SK-N-MC (cell line): Measurements from ENCODE around the gene PLRG1.

ENCODE experiments used
- DNase-seq: peaks from one replicate; pipeline ENCODE4 v3.0.0-alpha.2; 2011; ENCODE audit warnings: low read depth, low spot score
- H3K27ac ChIP-seq: fragments of 200-600 bp; sonication (generic); 2 replicates; pipeline ENCODE4 v1.5.1; 2016; ENCODE audit warnings: mixed run types
- H3K36me3 ChIP-seq: fragments of 200-600 bp; sonication (generic); 2 replicates; pipeline ENCODE4 v1.6.1; 2017; ENCODE audit warnings: antibody characterized with exemption, low read length, mixed read lengths; ENCODE audit not compliant: insufficient read depth
- H3K4me3 ChIP-seq: fragments of 200-600 bp; sonication (generic); 2 replicates; pipeline ENCODE4 v1.5.1; 2016
- H3K9ac ChIP-seq: fragments of 200-600 bp; sonication (generic); 2 replicates; pipeline ENCODE4 v1.8.0; 2017; ENCODE audit warnings: mixed run types, mixed read lengths; ENCODE audit not compliant: insufficient read length
- H3K9me3 ChIP-seq: fragments of 200-600 bp; sonication (generic); 2 replicates; pipeline ENCODE4 v1.6.1; 2017; ENCODE audit warnings: low read depth, mild to moderate bottlenecking, antibody characterized with exemption, low read length, moderate library complexity, mixed read lengths
- EZH2 ChIP-seq: fragments of 200-600 bp; sonication (generic); IDR thresholded peaks from one replicate; pipeline ENCODE4 v1.6.1; 2017; ENCODE audit warnings: antibody characterized with exemption
- FOXP2 ChIP-seq: optimal IDR thresholded peaks from 2 replicates; pipeline ENCODE3; 2011; ENCODE audit warnings: mild to moderate bottlenecking, moderate library complexity; ENCODE audit not compliant: insufficient read depth; ENCODE audit errors: extremely low read length, control extremely low read depth
- POLR2AphosphoS5 ChIP-seq: IDR thresholded peaks from 2 replicates; pipeline ENCODE4 v1.6.1; 2012; ENCODE audit warnings: mild to moderate bottlenecking, low read depth, low read length, borderline replicate concordance

The PLRG1 gene

DNA sequence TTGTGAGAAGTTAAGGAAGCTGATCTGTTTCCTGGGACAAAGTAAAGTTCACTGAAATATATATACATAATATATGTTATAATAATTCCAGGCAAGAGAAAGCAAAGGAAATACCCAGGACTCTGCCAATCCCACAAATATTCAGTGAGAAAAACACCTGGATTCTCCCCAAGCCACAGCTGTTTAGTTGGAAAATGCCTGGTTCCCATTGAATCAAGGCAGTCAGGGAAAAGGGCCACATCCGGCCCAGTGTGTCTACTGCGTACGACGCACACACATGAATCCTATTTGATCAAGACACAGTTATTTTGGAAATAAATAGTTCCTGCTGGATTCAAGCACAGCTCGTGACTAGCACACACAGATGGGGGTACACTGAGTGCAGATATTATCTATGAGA, 52.3 kb downstream of the PLRG1 start:
- H3K9ac ChIP-seq = no peak overlapping the region
- no peak overlapping the region for H3K4me3 ChIP-seq
- H3K27ac ChIP-seq = no peak overlapping the region
- no peaks in the 10 kb centered on the region for H3K9me3 ChIP-seq
- no peaks in the 10 kb centered on the region for H3K36me3 ChIP-seq
- no peak for TF ChIP-seq POLR2AphosphoS5
- TF ChIP-seq EZH2 = no peak
- TF ChIP-seq FOXP2 = no peak
- no peak for DNase-seq

DNA sequence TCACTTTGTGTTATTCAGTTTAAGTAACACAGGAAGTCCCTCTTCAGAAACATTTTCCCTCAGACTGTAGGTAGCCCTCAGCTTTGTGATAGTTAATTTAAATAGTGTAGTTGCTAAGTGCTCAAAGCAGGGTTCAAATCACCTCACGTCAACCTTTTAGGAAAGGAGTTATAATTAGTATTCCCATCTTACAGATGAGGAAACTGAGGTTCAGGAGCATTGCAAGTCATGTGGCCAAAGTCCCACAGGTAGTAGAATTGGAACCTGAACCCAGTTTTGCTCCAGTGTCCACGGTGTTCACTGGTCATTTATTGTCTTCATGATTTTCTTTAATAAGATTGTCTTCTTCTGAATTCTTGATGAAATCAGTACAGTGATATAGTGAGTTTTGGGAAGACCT, 54.3 kb downstream of the PLRG1 start:
- no peak for DNase-seq
- Histone ChIP-seq H3K4me3 (no peak overlapping the region), H3K27ac (no peak overlapping the region), H3K36me3 (no peaks in the 10 kb centered on the region), H3K9ac (no peak overlapping the region), H3K9me3 (no peaks in the 10 kb centered on the region)
- TF ChIP-seq POLR2AphosphoS5 (no peak), FOXP2 (no peak), EZH2 (no peak)

- no peak overlapping the region for H3K27ac ChIP-seq
- H3K9me3 ChIP-seq = no peaks in the 10 kb centered on the region
- TF ChIP-seq POLR2AphosphoS5 = no peak
- TF ChIP-seq EZH2 = no peak
- TF ChIP-seq FOXP2 = no peak
- H3K4me3 ChIP-seq = peak overlapping the region; percentile 84
- no peak for DNase-seq
- no peak overlapping the region for H3K9ac ChIP-seq
- H3K36me3 ChIP-seq = no peaks in the 10 kb centered on the region
Observed at GRCh38 chr4:154492288-154492687, 57.9 kb downstream of the PLRG1 start.

DNA sequence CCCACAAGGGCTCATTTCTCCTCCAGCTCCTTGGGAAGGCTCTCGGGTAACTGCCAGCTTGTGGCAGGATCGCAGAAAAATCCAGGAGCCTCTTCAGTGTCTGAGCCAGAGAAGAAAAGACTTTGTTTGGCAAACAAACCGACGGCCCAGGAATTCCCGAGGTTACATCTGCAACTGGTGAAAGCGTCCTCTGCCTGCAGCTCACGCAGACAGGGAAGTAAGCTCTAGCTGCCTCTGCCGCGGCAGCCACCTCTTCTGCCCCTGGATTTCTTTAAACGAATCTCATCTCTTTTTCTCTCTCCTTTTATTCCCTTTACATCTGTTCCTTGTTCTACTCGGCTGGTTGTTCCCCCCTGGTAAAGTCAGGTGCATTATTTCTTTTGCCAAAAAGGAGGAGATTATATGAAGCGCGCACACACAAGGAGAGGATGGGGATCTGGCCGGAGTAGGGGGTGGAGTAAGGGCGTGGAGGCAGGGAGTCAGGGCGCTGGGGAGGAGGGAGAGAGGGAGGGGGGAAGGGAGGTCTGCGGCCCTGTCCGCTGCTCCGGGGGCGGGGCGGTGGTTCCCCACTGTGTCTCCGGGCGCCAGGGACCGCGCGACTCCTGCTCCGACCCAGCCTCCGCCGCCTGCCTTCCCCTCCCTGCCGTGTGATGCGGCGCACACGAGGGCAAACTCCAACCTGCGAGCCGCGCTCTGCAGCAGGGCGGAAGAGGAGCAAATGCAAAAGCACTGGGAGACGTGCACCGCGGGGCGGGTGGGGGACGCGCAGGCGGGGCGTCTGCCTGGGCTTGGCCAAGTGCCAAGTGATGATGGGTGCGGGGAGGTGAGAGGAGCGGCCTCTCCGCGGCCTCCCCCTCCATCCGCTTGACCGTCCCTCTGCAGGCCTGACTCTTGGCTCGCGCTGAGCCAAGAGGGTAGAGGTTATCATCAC, 58.6 kb downstream of the PLRG1 start, which contains the start of gene DCHS2:
Gene DCHS2, minus strand, starts transcription at position 459 of the 931 bp plus-strand sequence. Its CDS starts 444 bp downstream, at position 15.
- TF ChIP-seq POLR2AphosphoS5 = no peak
- TF ChIP-seq EZH2 = no peak
- no peak for TF ChIP-seq FOXP2
- DNase-seq = no peak
- Histone ChIP-seq H3K27ac (no peak within 1 kb of the TSS), H3K4me3 (peak within 1 kb of the TSS; percentile 84), H3K36me3 (no peaks in the 10 kb centered on the region), H3K9me3 (no peaks in the 10 kb centered on the region), H3K9ac (no peak within 1 kb of the TSS)

DNA sequence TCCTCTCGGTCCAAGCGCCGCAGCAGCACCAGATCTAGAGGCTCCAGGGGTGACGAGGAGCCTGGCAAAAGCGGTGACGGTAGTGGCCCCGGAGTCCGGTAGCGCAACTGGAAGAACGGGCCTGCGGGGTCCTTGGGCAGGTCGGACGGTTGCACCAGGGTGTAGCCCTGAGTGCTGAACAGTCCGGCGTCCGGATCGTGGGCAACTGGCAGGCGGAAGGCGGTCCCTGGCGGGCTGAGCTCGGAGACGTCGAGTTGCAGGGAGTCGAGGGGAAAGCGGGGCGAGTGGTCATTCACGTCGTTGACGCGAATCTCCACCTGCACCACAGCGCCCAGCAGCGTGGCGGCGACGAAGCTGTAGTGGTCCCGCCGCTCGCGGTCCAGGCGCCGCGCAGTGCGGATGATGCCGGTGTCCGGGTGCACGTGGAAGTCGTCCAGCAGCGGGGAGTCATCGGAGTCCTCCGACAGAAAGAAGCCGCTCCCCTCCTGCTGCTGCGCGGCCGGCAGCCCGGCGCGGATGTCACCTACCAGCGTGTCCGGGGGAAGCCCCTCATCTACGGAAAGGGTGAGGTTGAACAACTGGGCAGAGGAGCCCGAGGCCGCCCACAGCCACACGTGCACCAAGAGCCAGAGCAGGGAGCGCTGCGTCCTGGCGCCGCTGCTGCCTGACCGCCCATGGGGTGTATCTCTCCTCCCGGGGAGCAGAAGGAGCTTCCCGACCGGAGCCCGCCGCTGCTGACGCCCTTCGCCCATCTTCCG, 59.4 kb downstream of the PLRG1 start:
- DNase-seq = no peak
- TF ChIP-seq FOXP2 (no peak), EZH2 (no peak)
- no peak overlapping the region for H3K27ac ChIP-seq
- H3K4me3 ChIP-seq = peak overlapping the region; percentile 84
- no peaks in the 10 kb centered on the region for H3K9me3 ChIP-seq
- H3K9ac ChIP-seq = no peak overlapping the region
- no peaks in the 10 kb centered on the region for H3K36me3 ChIP-seq

DNA sequence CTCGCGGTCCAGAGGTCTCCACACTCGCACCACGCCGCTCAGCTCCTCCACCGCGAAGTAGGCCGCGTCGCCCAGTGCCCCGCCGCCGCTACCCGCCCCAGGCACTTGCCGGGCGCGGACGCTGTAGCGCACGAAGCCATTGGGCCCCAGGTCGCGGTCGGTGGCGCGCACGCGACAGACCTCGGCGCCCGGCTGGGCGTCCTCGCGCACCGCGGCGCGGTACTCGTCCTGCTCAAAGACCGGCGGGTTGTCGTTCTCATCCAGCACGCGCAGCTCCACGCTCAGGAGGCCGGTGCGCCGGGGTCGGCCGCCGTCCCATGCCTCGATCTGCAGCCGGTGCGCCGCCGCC, 60.0 kb downstream of the PLRG1 start:
- no peak for DNase-seq
- no peak for TF ChIP-seq FOXP2
- no peak for TF ChIP-seq EZH2
- no peak for TF ChIP-seq POLR2AphosphoS5
- H3K9me3 ChIP-seq = no peaks in the 10 kb centered on the region
- H3K27ac ChIP-seq = no peak overlapping the region
- no peak overlapping the region for H3K4me3 ChIP-seq
- H3K9ac ChIP-seq = no peak overlapping the region
- no peaks in the 10 kb centered on the region for H3K36me3 ChIP-seq

DNA sequence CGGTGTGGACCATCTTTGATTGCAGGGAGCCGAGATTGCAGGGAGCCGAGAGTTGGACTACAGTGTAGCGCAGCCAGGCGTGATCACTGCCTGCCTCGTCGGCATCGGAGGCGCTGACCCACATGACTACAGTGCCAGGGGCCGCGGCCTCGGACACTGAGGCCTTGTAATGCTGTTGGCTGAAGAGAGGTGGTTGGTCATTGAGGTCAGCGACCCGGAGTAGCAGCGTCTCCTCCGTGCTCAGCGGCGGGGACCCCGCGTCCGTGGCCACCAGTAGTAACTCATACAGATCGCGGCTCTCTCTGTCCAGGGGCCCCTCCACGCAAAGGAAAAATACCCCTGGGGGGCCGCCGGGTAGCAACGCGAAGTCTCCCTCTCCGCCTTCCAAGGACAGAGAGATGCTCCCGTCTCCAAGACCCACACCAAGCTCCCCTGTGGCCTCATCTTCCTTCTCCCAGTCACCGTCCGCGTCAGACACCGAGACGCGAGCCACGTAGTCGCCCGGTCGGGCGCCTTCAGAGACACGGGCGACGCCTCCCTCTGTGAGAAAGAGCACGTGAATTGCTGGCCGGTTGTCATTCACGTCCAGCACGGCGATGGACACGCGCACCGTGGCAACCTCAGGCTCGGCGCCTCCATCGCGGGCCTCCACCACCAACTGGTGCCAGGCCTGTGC, 60.5 kb downstream of the PLRG1 start:
- TF ChIP-seq FOXP2 (no peak), EZH2 (no peak), POLR2AphosphoS5 (no peak)
- Histone ChIP-seq H3K36me3 (no peaks in the 10 kb centered on the region), H3K4me3 (no peak overlapping the region), H3K9ac (no peak overlapping the region), H3K9me3 (no peaks in the 10 kb centered on the region), H3K27ac (no peak overlapping the region)
- DNase-seq = no peak

DNA sequence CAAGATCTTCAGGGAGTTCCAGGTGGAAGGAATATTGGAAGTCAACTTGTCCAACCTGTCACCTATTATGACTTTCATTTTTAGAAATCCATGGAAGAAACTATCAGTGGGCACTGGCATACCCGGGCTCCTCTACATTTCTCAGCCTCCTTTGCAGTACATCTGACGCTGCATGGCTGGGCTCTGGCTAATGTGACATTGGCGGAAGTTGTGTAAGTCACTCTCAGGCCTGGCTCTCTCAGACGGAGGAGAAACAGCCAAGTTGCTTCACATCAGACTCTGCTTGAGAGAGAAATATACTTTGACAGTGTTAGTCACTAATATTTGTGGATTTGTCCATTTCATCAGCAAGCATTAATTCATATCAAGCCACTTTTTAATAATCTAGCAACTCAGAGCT, 63.1 kb downstream of the PLRG1 start:
- Histone ChIP-seq H3K36me3 (no peaks in the 10 kb centered on the region), H3K9me3 (no peaks in the 10 kb centered on the region), H3K27ac (no peak overlapping the region), H3K9ac (no peak overlapping the region), H3K4me3 (no peak overlapping the region)
- TF ChIP-seq POLR2AphosphoS5 (no peak), FOXP2 (no peak)
- no peak for DNase-seq
